HG03039 (cell line): ENCODE data around the gene ANHX.
"Not testable (repeated sequence)": the region's sequence is repeated elsewhere in the genome, so short reads cannot be mapped to it uniquely, and the experiment has no call there.

Experiments
- ATAC-seq: cut with Tn5 transposase; IDR thresholded peaks from one replicate; pipeline ENCODE4 v1.9.1; 2021; ENCODE audit warnings: mild to moderate bottlenecking, moderate library complexity; ENCODE audit not compliant: unreplicated experiment

ANHX gene

DNA sequence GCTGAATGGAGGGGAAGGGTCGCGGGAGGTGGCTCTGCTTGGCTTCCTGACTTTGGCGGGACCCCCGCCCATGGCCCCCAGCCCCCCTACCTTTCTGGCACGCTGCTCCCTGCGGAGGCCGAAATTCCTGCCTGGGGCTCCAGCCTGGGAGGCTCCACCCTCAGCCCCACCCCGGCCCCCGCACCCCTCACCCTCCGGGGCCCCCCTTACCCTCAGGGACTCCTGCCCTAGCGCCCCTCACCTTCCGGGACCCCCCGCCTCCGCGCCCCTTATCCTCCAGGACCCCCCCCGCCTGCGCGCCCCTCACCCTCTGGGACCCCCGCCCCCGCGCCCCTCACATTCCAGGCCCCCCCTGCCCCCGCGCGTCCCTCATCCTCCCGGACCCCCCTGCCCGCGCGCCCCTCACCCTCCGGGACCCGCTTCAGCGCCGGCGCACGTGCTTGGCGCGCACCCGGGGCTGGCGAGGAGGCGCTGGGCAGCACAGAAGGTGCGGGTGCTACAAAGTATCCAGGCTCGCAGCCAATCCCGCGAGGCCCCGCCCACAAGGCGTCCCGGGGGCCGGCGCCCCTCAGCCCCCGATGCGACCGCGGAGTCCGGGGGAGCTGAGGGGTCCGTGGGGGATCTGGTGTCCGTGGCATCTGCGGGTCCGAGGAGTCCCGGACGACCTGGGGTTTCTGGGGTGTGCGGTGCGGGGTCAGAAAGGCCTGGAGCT, at the start of gene ANHX:
Gene ANHX, minus strand, starts transcription at position 477 of the 712 bp plus-strand sequence. CDS start 1,521 bp downstream, outside the sequence.
- no peak for ATAC-seq

GRCh38 chr12:133264668-133265067, 29.0 kb upstream of the ANHX start:
- not testable (repeated sequence) for ATAC-seq

DNA sequence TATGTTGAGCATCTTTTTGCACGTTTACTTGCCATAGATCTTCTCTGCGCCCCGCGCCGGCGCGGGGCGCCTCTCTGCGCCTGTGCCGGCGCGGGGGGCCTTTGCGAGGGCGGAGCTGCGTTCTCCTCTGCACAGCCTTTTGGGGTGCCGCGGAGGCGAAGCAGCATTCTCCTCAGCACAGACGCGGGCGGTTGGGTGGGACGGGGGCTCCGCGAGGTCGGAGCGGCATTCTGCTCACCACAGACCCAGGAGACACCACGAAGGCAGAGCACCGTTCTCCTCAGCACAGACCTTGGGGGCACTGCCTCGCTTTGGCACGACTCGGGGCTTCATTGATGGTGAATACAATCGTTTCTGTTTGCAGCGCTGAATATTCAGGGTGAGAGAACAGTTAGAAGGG, 28.5 kb upstream of the ANHX start:
- no peak for ATAC-seq

GRCh38 chr12:133256321-133256720, 20.6 kb upstream of the ANHX start:
- ATAC-seq = no peak

GRCh38 chr12:133255833-133256232, 20.2 kb upstream of the ANHX start:
- ATAC-seq = not testable (repeated sequence)

DNA sequence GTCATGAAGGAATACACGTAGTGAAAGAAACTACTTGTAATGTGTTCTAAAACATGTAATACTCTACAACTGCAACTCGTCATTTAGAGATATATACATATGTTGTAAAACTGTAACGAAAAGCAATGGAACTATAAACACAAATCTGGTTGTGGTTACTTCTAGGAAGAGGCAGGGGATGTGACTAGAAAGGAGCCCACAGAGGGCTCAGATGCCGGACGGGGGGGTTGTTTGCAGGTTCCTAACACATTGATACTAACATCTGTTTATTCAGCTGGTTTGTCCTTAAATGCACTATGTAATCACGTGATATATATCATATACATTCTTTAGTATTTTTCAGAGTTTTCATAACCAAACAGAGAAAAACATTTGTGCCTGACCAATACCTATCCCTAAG, 16.1 kb upstream of the ANHX start:
- ATAC-seq = no peak

GRCh38 chr12:133236556-133236955, 879 bp upstream of the ANHX start:
- ATAC-seq = no peak

DNA sequence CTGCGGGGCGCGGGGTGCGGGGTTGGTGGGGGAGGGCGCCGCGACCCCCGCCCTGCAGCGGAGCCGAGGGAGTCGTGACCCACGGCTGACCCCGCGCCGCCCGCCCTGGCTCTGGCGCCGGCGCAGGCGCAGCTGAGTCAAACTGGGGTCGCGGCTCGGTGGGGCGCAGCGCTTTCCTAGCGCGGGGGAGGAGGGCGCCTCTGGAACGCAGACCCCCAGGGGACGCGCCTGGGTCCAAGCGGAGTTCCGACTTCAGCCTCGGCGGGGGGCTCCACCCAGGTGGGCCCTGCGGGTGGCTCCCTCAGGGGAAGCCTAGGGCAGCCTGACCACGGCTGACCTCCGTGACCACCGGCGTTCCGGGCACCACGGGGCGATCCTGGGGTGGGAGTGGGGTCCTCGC, 467 bp upstream of the ANHX start:
- no peak for ATAC-seq

GRCh38 chr12:133234971-133235370, 706 bp downstream of the ANHX start:
- ATAC-seq = no peak

- ATAC-seq = no peak
Measured at GRCh38 chr12:133233993-133234564, 1.6 kb downstream of the ANHX start.

DNA sequence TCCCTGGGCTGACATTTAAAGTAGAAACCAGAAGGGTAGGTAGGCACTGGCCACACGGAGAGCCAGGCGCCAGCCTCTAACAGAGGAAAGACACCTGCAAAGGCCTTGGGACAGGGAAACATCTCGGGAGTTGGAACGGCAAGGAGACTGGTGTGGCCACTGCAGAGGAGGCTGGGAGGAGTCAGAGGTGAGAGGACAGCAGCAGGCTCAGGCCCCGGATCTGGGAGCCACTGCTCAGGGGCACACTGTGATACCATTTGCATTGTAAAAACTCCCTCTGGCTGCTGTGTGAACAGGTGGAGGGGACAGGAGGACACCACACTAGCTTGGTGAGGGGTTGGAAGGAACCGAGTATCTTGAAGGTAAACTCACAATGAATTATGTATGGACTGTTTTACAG, 2.7 kb downstream of the ANHX start:
- ATAC-seq = no peak

DNA sequence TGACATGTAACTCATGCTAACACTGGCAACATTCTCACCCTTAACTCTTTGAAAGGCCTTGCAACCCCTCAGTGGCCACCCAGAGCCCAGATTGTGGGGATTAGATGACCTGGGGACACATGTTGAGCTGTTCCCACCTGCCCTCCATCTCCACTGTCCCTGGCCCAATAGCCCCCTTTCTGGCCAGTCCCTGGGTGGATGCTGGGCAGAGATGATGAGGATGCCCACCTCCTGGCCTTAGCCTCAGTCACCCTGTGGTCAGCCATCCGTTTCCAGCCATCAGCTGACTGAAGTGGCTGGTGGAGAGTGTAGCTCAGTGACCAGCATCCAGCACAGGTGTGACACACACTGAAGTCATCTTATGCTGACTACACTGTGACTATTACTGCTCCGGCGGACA, 4.7 kb downstream of the ANHX start:
- no peak for ATAC-seq

GRCh38 chr12:133227281-133227852, 8.3 kb downstream of the ANHX start:
- ATAC-seq = no peak

DNA sequence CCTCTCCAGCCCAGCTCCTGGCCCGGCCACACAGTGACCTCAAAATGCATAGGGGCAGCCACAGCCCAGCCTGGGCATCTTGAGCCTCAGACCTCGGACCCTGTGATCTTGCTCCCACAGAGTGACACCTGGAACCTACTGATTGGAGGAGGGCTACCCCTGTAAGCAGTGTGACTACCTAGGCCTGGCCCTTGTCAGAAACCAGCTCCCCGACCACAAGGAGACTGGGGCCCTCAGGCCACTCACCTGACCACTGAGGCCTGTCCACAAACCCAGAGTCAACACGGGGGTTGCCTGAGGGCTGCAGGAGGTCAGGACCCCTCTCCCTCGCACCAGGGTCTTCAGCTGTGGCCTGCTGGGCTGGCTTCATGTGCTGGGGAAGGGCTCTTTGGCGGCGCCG, 9.0 kb downstream of the ANHX start:
- ATAC-seq = no peak

GRCh38 chr12:133225527-133225926, 10.2 kb downstream of the ANHX start:
- ATAC-seq = no peak

DNA sequence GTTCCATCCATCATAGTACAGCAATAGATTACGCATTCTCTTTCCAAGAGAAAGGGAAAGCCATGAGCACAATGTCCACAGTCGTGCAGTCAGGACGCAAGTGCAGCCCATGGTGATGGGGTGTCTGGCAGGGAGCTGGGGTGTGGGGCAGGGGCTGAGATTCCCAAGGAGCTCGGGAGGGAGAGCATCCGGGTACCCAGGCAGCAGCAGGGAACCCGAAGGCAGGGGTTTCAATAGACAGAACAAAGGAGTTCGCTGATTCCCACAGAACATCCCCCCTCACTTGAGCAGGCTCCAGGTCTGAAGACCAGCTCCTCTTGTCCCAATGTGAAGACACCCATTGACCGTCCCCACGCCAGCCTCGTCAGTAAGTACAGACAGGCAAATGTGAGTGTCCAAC, 13.5 kb downstream of the ANHX start:
- no peak for ATAC-seq

DNA sequence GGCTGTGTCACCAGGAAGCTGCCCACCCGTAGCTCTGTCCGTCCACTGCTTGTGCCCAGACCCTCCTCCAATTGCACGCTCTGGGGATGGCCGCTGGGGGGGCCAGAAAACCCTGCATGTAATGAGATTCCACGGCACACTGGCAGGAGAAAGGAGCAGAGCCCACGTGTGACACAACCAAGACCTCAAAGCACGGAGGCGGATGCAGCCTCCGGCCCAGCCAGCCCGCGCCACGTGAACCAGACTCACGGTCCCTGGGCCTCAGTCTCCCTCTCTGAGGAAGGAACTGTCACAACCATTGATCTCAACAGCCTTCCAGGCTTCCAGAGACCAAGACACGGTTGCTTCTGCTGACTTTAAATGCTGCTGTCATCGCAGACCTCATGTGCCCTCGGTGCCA, 14.4 kb downstream of the ANHX start:
- ATAC-seq = no peak

DNA sequence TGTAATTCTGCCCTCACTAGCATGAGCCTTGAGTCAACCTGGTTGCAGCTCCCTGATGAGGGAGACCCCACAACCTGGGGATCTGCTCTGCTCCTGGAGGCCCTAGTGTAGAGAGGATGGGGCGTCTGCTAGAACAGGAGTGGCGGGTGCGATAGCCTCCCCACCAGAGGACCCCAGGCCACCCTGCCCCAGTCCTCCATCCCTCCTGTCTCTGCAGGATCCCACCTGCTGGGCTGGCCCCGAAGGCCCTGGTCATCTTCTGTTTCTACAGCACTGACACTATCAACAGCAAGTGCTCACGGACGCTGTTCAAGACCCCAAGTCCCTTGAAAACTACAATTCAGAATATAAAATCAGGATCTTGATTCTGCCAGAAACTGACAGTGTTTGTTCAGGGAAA, 15.2 kb downstream of the ANHX start:
- ATAC-seq = no peak

DNA sequence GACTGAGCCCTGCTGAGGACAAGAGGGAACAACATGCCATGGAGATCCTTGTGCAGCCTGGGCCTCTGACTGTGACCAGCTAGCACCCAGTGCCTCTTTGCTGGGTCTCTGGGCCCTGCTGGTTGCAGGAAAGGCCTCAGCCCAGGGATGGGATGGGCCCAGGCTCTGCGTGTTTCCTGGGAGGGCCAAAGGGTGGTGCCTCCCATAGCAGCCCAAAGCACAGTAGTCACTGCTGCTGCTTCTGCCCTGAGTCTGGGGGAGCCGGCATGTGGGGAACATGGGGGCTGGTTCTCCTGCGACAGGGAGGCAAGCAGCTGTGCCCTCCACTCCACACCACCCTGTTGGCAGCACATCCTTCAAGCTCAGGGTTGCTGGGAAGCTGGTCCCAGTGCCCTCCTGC, 18.5 kb downstream of the ANHX start:
- ATAC-seq = no peak

GRCh38 chr12:133215724-133216123, 20.0 kb downstream of the ANHX start:
- no peak for ATAC-seq

DNA sequence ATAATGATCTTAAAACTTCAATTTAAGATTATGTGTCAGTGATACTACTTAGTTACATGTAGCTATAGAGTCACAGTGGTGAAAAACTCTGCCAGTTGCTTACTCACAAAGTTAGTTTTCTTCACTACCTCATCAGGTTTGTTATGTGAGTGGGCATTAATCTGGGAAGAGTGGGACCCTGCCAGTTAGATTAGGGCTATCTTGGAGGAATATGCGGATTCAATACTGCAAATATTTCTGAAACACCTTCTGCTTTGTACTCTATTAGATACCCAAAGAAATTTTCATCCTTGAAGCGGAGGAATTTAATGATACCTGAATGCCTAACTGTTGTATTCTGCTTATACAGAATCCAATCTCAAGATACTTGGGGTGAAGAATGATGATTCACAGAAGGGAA, 29.3 kb downstream of the ANHX start:
- no peak for ATAC-seq

DNA sequence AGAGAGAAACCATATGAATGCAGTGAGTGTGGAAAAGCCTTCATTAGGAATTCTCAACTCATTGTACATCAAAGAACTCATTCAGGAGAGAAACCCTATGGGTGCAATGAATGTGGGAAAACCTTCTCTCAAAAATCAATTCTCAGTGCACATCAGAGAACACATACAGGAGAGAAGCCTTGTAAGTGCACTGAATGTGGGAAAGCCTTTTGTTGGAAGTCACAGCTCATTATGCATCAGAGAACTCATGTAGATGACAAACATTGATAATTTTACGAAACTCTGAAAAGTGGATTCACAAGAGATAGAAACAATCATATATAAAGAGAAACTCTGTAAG, 31.4 kb downstream of the ANHX start:
- no peak for ATAC-seq
